ENCODE measurements around the gene CCNY.
"Not testable (repeated sequence)": the region's sequence is repeated elsewhere in the genome, so short reads cannot be mapped to it uniquely, and the experiment has no call there.

Gene CCNY

DNA sequence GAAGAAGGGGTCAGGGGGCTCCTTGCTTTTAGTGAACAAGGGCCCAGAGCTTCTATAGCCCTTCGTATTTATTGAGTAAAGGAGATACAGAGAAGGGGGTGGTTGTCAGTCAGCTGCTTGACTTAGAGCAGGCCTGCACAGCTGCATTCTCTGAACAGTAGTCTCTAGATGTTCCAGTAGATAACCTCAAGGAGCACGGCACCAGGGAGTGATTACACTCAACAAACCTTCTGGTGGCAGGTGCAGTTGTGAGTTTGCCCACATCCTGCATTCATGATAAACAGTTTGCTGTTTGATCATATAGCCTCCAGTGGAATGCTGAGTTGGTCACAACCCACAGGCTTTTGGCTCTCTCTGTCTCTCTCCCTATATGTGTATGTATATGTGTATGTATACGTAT lies 198.8 kb downstream of the CCNY start:
- no peak for DNase-seq

DNA sequence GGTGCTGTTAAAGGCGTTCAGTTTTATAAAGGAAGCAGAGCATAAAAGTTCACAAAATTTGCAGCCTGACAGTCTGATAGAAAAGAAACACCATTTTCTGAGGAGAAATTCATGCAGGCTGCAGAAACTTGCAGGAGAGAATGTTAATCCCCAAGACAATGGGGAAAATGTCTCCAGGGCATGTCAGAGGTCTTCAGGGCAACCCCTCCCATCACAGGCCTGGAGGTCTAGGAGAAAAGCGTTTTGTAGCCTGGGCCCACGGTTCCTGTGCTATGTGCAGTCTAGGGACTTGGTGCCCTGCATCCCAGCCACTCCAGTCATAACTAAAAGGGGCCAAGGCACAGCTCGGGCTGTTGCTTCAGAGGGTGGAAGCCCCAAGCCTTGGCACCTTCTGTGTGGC lies 200.5 kb downstream of the CCNY start:
- DNase-seq: no peak

DNA sequence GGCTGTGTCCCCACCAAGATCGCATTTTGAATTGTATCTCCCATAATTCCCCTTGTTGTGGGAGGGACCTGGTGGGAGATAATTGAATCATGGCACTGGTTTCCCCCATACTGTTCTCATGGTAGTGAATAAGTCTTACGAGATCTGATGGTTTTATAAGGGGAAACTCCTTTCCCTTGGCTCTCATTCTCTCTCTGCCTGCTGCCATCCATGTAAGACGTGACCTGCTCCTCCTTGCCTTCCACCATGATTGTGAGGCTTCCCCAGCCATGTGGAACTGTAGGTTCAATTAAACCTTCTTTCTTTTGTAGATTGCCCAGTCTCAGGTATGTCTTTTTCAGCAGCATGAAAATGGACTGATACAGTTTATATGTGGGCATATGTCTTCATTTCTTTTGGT lies 201.6 kb downstream of the CCNY start:
- not testable (repeated sequence) for DNase-seq

DNA sequence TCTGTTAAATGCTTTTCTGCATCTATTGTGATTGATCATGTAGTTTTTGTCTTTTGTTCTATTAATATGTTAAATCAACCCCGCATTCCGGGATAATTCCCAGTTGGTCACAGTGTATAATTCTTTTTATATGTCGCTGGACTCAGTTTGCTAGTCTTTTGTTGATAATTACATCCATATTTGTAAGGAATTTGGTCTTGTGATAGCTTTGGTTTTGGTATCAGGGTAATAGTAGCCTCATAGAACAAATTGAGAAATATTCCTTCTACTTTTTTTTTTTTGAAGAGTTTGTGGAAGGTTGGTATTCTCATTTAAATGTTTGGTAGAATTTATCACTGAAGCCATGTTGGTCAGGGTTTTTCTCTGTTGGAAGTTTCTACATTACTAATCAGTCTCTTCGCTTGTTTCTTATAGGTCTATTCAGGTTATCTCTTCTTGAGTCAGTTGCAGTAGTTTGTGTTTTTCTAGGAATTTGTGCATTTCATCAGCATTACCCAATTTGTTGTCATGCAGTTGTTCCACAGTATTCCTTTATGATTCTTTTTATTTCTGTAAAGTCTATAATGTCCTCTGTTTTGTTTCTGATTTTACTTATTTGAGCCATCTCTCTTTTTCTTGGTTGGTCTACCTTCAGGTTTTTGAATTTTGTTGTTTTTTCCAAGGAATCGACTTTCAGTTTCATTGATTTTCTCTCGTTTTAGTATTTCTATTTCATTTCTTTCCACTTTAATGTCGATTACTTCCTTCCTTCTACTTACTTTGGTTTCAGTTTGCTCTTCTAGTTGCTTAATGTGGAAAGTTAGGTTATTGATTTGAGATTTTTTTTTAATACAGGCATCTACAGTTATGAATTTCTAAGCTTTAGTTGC lies 204.2 kb downstream of the CCNY start:
- no peak for DNase-seq

DNA sequence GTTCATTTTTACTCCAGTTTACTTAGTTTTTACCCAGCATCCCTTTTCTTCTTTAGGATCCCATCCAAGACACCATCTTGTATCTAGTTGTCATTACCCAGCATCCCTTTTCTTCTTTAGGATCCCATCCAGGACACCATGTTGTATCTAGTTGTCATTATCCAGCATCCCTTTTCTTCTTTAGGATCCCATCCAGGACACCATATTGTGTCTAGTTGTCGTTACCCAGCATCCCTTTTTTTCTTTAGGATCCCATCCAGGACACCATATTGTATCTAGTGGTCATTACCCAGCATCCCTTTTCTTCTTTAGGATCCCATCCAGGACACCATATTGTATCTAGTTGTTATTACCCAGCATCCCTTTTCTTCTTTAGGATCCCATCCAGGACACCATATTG lies 205.4 kb downstream of the CCNY start:
- DNase-seq: no peak

DNA sequence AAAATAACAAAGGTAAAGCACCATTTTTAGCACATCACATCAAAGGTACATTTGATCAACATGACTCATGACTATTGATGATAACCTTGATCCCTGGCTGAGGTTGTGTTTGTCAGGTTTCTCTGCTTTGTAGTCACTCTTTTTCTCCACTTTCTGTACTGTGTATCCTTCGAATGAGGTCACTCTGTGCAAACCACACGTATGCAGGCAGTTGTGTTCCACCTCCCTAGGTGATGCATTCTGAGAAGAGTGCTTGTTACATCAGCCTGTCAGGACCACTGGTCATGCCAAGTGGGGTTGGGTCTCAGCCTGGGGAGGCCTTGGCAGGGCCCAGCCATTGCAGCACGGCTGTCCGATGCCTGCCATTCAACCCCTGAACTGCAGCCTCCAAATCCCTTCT lies 206.0 kb downstream of the CCNY start:
- no peak for DNase-seq

DNA sequence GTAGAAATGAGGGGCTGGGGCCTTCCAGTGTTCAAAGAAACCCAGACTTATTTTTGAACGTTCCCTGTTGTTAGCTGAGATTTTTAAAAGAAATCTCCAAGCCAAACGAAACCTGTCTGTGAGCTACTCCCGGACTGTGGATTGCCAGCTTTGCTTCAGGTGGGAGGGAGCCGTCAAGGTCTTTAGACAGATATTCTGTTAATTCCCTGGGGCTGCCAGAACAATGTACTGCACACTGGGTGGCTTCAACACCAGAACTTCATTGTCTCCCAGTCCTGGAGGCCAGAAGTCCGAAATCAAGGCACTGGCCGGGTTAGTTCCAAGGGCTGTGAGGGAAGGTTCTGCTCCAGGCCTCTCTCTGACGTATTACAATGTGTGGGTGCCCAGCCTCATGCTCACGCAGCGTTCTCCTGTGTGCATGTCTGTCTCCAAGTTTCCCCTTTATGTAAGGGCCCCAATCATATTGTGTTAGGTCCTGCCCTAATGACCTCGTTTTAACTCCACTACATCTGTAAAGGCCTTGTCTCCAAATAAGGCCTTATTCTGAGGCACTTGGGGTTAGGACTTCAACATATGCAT lies 208.9 kb downstream of the CCNY start:
- no peak for DNase-seq

DNA sequence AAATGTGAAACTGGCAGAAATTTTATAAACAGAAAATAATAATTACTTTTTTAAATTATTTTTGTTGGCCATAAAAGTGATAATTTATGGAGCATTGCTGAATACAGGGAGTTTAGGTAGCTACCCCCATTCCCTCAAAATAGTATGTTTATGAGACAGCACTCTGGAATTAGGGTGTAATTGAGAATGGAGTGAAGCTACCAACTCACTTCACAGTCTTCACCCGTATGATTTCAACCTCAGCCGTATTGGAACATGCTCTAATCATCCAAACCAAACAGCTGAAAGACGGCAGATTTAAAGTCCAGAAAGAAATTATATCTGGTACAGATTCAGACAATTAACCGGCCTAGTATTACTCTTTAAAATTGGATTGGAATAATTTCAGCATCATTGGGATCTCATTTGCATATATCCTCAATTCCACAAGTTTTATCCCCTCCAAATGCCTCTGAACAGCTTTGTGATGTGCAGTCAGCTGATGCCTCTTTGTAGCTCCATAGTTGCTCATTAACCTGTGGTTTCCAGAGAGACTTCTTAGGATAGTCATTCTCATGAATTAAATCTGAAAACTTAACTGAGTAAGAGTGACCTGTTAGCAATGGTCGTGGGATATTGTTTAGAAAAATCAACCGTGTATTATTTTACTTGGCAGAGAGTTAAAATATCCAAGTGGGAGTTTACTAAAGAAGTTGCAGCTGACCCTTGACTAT lies 209.7 kb downstream of the CCNY start:
- DNase-seq: no peak

DNA sequence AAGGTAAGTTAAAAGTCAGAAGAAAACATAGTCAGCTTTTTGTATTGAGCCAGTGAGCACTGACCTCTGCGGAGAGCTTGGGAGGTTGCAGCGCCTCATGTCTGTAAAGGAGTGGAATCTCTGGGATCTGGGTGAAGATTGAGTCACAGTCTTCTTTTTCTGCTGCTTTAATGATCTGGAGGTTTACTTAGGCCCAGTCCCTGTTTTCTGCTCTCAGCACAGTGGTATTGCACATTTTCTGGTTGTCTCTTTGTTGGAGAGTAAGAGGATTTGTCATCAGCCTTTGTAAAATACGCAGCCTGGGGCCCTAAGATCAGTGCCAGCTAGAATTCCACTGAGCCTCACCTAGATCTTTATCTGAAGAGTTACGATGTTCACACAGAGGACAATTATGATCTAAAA lies 210.5 kb downstream of the CCNY start:
- no peak for DNase-seq

DNA sequence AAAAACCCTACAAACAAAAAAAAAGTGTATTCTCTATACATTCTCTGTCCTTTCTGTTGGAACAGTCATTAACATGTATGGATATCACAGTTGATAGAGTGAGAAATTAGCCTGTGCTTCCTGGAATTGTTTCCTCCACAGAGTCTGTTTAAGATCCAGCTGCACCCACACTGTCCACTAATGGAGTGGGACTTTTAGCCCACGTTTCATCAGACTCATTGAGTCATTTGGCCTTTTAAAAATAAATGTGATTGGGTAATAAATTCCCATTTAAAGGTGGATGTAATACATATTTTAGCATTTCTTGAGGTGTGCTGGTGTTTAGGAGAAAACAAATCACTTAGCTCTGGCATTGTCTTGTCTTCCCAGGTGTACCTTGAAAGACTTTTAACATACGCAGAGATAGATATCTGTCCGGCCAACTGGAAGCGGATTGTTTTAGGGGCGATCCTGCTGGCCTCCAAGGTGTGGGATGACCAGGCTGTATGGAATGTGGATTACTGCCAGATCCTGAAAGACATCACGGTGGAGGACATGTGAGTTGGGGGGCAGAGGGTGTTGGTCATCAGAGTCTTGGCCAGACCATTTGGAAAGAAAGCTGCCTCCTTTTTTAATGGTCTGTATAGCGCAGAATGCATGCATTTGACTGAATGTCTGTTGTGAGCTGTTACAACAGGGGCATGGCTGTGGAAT lies 216.5 kb downstream of the CCNY start:
- no peak for DNase-seq

DNA sequence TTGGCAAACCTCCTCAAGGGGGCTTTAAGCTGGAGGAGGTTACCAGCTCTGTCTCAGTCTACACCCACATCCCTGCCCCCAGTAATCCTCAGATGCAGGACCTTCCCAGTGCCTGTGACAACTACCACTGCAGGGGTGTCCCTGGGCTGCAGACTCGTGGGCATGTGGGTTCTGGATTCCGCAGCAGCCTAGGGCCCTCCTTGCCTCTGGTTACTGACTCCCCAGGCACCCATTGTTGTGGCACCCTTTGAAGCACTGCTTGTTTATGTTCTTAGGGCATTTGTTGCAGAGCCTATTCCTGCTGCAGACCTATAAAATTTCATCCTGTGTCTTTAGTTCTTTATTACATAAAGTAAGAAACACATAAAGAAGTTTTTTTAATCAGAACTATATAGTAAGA lies 217.7 kb downstream of the CCNY start:
- DNase-seq: no peak

DNA sequence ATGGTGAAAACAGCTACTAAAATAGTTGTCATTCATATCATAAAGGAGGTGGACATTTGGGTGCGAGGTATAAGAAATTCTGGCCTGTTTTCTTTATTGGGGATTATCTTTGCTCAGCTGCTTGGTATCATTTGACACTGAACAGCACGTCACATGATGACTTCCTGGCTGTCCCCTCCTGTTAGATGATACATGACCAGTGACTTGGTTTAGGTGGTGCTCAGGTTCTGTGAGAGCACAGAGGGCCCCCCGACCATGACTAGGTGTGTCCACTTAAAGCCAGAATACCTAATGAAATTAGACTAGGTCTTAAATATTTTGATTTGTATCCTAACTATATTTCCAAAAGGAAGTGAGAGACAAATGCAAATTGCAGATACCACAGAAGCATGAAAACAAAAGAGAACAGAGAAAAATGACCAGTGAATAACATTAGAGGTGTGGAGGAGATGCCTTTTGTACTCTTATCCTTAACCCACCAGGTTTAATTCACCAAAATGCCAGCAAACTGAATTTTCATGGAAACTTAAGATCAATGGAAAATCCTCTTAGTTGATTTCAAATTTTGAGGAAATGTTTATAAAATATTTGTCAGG lies 218.2 kb downstream of the CCNY start:
- no peak for DNase-seq

DNA sequence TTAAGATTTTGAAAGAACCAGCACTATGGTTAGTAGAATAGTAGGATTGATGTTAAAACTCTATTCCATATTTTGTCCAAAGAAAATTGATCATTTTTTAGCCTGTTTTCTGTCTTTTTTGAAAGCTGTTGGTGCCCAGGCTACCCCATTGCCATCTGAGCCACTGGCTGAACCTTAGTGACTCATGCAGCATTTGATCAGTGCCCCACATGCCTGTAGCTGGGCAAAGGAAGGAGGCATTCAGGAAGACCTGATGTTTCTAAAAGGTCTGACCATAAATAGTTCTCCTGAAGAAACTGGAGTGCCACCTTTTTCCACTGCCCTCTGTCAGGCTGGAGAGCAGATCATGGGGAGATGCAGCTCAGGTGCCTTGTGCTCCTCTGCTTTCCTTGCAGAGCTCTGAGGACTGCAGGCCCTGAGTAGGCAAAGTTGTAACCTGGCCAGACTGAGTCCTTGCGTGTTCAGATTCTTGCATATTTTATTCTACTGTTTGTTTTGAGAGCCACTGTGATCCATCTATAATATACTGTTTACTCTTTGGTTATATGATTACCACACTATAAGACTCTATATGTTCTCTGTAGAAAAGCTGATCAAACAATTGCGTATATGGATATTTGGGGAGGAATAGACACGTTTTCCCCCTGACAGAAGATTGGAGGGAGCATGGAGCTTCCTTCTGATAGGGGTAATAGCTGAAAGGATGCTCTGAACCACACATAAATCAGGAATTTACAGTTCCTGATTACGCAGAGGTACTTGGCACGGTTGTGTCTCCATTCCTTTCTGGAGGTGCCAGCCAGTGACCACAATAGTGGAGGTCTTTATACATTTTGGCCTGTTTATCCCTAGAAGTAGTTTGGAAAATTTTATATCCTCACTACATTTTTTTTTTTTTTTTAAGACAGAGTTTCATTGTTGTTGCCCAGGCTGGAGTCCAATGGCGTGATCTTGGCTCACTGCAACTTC lies 219.9 kb downstream of the CCNY start:
- no peak for DNase-seq

DNA sequence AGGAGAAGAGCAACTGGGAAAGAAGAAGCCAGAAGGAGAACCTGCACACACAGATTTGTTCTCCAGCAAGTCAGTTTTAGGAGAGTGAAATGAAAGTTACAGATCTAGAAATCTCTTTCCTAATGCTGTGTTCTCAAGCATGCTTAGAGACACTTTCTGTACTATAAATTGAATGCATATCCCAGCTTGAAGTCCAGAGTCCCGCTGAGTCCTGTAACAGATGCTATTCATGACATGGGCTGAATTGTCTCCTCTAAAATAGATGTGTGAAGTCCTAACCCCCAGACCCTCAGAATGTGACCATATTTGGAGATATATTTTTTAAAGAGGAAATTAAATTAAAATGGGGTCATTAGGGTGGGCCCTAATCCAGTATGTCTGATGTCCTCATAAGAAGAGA lies 222.0 kb downstream of the CCNY start:
- DNase-seq: no peak

DNA sequence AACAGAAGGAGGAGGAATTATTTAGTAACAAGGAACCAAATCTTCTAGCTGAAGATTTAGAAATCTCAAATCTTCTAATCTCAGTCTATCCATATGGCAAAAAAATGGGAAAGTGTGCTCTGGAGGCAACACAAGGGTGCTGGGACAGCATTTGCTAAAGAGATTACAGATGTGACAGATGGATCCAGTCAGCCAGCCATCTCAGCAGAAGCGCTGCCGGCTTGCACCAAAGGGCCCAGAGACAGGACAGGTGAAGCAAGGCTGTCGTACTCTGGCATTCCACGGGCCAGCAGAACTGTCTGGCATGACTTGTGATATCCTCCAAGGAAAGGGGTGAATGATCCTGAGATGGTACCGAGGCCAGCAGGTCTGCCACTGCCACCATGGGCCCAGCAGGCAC lies 223.1 kb downstream of the CCNY start:
- DNase-seq: no peak

DNA sequence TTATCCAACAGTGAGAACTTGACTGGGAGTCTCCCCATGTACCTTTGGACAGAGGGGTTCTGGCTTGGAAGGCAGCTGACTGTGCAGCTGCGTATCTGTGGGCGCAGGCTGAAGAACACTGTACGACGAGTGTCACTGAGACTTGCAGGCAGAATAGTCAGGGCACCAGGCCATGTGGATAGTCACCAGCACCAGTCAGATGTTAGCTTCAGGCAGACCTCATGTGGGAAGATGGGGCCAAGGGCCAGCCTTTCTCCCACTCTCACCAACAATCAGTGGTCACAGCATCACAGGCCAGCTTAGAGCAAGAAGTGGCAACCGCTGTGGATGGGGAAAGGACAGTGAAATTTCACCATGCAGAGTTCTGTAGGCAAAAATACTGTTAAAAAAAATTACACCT lies 225.4 kb downstream of the CCNY start:
- DNase-seq: no peak

DNA sequence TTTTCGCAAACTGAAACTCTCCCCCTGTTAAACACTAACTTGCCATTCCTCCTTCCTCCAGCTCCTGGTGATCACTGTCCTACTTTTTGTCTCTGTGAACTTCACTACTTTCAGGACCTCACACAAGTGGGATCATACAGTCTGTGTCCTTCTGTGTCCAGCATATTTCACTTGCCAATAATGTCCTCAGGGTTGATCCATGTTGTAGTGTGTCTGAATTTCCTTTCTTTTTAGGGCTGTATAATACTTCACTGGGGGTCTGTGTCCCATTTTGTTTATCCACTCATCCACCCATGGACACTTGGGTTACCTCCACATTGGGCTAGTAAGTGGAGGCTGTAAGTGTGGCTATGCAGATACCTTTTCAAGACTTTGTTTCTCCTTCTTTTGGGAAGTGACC lies 226.1 kb downstream of the CCNY start:
- DNase-seq: no peak

DNA sequence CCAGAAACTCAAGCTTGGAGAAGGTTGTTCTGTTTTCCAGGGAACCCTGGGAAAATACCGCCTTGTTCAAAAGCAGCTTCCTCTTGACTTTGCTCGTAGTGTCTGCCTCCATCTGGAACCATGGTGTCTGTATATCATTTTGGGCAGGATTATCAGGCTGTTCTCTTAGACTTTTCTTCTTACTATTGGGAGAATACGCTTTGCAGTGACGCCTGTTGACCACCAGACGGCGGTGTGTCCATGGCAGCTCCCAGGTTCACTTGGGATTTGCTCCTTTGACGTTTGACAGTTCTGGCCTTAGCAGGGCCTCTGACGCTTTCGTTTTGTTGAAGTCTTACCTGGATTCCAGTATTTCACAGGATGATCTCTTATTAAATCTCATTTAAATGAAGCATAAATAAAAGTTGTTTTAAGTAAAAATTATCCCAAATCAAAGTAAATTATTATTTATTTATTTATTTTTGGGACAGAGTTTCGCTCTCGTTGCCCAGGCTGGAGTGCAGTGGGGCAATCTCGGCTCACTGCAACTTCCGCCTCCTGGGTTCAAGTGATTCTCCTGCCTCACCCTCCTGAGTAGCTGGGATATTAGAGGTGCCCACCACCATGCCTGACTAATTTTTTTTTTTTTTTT lies 227.1 kb downstream of the CCNY start:
- DNase-seq: no peak

DNA sequence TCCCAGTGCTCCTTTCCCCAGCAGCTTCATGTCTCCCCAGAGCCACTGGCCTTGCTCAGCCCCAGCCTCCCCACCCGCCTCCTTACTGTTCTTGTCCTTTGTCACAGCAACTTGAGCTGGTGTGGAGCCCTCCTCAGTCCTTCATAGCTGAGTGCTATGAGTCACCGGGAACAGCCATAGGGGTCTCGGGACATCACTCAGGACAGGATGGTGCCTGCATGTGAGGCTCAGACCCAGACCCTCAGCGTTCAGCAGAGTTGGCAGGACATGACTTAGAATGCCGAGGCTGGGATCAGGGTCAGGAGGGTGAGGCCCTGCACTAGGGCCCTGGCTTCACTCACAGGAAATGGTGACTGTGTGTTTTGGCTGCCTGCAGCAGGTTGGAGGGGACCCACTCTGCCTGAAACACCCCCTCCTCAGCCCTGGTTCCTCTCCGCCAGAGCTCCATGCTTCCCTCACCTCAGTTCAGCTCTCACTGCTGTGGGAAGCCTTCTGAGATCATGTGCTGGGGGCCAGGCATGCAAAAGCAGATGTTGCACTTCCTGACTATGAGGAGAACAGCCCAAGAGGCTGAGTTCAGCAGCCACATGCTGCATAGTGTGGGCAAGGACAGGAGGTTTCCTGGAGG lies 228.1 kb downstream of the CCNY start:
- DNase-seq: no peak

DNA sequence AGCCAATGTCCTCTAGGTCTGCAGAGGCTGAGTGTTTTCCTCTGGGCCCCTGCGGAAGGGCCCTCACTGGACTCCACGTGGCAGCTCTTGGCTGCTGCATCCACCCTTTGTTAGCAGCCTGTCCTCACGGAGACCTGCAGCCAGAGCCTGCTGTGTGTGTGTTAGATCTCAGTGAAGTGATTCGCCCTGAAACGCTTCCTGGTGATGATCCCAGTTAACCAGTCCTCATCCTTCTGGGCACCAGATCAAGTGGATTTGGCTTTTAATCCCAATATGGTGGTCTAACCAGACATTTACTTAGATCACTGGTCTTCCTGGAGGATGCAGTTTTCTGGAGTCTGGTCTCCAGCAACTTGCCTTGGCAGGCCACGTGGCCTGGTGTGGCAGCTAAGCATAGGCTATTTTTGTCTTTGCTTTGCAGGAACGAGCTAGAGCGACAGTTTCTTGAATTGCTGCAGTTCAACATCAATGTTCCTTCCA lies 229.3 kb downstream of the CCNY start:
- DNase-seq: no peak

DNA sequence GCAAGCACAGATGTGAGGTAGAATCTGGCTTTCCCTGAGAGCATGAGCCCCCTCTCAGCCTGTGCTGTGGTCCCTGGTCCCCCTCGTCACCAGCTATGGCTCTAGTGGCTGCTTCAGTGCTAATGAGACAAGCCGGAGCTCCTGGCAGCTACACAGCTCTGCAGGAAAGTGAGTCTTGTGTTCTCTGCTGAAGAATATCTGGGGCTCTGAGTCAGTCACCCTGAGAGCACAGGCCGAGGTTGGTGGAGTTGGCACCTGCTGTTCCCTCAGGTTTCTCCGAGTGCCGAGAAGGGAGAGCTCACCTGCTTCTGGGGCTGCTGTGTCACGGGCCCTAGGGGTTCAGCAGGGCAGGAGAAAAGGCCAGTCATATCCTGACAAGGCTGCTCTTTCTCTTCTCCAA lies 231.6 kb downstream of the CCNY start:
- no peak for DNase-seq
